ENCODE results near the gene LBX1.

Gene LBX1, protein sequence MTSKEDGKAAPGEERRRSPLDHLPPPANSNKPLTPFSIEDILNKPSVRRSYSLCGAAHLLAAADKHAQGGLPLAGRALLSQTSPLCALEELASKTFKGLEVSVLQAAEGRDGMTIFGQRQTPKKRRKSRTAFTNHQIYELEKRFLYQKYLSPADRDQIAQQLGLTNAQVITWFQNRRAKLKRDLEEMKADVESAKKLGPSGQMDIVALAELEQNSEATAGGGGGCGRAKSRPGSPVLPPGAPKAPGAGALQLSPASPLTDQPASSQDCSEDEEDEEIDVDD

GRCh38 chr10:101229266-101230182 is at the start of gene LBX1:
Gene LBX1, minus strand, starts transcription at chr10:101229463. Its CDS starts 648 bp downstream, at chr10:101228815.
- H3K4me3 ChIP-seq (ENCODE audit: low read depth, low read length) = no peak within 1 kb of the TSS

DNA sequence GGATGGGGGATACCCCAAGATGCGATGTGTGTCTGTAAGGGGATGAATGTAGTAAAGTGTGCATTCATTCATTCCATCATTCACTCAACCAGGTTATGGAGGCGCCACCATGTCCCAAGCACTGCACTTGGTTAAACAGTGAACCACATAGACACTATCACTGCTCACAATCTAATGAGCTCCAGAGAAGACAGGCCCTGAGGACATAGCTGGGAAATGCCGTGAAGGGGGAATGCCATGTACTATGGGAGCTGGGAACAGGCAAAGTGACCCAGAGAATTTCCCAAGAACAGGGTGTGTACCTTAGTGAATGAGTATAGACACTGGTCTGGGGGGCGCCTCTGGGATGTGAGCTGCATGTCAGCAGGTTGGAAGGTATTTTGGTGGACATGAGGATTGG is 44.5 kb upstream of the LBX1 start:
- no peak overlapping the region for H3K4me3 ChIP-seq (ENCODE audit: low read depth, low read length)

- no peak overlapping the region for H3K4me3 ChIP-seq (ENCODE audit: low read depth, low read length)
Observed at GRCh38 chr10:101273330-101273729, 44.1 kb upstream of the LBX1 start.

GRCh38 chr10:101272229-101272868 is 43.1 kb upstream of the LBX1 start:
- no peak overlapping the region for H3K4me3 ChIP-seq (ENCODE audit: low read depth, low read length)

DNA sequence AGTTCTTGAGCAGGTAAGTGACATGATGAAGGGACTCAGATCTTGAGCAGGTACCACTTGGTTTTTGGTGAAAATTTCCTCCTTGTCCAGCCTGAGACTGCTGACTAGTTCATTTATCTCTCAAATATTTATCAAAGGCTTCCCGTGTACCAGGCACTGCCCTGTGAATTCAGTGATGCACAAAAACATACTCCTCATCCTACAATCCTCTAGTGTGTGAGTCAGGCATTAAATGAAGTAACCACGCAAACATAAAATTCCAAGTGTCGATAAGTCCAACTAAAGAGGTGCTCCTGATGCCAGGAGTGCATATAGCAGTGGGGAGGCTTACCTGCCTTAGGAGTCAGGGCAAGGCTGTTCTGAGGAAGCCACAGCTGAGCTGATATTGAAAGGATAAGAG is 41.5 kb upstream of the LBX1 start:
- H3K4me3 ChIP-seq (ENCODE audit: low read depth, low read length) = no peak overlapping the region

GRCh38 chr10:101267776-101268175 is 38.5 kb upstream of the LBX1 start:
- H3K4me3 ChIP-seq (ENCODE audit: low read depth, low read length) = no peak overlapping the region

GRCh38 chr10:101267290-101267680 is 38.0 kb upstream of the LBX1 start:
- no peak overlapping the region for H3K4me3 ChIP-seq (ENCODE audit: low read depth, low read length)

DNA sequence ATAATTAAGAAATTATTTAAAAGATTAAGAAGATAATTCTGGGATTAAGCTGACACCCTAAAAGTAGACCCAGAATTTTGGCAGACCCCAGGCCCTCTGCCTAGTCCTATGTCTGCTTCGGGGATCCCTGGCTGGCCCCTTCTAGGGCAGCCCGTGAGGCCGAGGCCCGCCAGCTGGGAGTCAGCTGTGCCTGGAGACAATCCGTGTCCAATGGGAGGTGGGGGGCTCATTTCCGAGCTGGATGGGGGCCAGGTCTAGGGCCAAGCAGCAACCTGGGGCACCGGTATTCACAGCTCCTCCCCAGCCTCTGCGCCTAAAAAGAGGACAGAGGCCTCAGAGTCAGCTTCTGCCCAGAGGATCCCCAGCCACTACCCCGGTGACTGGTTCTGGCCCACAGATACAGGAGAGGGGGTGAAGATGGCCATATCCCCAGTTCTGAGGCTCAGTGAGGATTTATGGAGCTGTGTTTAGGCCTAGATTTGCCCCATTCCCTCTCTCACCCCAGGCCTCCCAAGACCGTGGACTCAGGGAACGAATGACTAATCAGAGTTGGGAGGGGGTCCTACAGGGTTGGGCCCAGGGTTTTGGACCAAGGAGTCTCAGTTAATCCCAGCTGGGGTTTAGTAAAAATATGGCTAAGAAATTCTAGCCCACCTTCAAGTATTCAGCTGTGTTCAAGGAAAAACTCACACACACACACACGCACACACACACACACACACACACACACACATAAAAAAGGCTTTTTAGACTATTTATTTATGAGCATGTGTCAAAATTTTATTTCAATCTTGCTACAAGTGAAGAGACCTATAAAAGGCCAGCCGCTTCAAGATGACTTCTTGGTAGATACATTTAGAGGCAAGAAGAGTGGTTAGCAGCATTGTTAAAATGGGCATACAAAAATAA is 37.4 kb upstream of the LBX1 start:
- H3K4me3 ChIP-seq (ENCODE audit: low read depth, low read length) = no peak overlapping the region

DNA sequence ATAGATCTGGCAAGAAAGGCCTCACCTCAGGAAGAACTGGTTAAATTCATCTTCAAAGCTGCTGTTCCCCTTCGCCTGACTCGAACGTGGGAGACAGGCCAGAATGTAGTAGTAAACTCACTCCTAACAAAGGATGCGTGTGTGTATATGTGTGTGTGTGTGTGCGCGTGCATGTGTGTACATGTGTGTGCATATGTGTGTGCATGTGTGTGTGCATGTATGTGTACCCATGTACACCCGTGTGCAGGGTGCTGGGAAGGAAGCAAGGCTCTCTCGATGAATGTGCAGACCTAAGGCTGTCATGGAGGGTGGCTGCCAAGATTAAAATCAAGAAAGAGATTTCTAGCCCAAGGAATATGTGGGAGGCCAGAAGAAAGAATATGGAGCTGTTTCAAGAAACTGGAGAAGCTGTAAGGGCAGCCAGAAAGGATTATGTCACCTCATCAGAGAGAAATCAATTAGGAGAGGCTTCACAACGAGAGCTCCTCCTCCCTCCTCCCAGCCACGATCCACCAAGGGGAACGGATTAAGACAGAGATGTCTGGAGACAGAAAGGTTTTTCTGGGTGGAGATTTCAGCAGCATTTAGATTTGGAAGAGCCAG is 34.0 kb upstream of the LBX1 start:
- no peak overlapping the region for H3K4me3 ChIP-seq (ENCODE audit: low read depth, low read length)

GRCh38 chr10:101262147-101262546 is 32.9 kb upstream of the LBX1 start:
- H3K4me3 ChIP-seq (ENCODE audit: low read depth, low read length) = no peak overlapping the region

DNA sequence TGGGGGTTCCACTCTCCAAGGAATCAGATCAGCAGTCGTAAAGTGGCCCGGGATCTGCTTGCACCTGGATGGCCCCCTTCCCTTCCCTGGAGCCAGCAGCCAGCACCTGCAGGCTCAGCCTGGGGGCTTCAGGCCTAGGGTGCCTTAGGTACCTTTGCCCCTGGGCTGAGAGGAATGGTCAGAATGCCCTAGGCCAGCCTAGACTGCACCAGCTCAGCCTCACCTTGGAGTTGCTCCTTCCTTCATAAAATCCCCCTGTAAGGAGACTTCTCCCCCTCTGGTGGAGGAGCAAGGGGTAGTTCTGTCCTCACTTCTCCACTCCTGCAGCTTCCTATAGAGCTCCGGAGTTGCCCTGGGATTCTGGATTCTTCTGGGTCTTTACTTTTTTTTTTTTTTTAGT is 32.4 kb upstream of the LBX1 start:
- no peak overlapping the region for H3K4me3 ChIP-seq (ENCODE audit: low read depth, low read length)

- no peak overlapping the region for H3K4me3 ChIP-seq (ENCODE audit: low read depth, low read length)
Observed at GRCh38 chr10:101260764-101261481, 31.7 kb upstream of the LBX1 start.

DNA sequence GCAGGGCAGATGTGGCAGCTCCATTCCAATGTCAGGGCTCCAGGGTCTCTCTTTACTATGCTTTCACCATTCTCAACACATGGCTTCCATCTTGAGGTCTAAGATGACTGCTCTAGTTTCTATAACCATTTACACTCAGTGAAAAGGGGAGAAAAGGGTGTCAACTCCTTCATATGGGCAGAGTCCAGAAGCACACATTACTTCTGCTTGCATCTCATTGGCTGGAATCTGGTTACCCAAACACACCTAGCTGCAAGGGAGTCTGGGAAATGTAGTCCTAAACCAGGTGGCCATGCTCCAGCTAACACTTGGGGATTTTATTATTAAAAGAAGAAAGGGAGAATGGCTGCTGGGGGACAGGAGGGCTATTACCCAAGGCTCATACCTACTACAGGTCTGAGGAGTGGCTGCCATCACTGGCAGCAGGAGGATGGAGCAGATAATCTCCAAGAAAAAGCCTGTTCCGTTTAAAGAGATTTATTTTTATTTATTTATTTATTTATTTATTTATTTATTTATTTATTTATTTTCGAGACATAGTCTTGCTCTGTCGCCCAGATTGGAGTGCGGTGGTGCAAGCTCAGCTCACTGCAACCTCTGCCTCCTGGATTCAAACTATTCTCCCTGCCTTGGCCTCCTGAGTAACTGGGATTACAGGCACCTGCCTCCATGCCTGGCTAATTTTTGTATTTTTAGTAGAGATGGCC is 29.1 kb upstream of the LBX1 start:
- H3K4me3 ChIP-seq (ENCODE audit: low read depth, low read length) = no peak overlapping the region

DNA sequence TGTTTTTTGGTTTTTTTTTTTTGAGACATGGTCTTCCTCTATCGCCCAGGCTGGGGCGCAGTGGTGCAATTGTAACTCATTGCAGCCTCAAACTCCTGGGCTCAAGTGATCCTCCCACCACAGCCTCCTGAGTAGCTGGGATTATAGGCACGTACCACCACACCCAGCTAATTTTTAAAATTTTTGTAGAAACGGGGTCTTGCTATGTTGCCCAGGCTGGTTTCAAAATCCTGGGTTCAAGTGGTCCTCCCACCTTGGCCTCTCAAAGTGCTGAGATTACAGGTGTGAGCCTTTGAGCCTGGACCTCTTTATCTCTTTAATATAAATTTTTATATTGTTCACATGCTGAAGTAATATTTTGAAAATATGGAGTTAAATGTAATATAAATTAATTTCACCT is 28.2 kb upstream of the LBX1 start:
- no peak overlapping the region for H3K4me3 ChIP-seq (ENCODE audit: low read depth, low read length)

GRCh38 chr10:101257084-101257483 is 27.8 kb upstream of the LBX1 start:
- no peak overlapping the region for H3K4me3 ChIP-seq (ENCODE audit: low read depth, low read length)

DNA sequence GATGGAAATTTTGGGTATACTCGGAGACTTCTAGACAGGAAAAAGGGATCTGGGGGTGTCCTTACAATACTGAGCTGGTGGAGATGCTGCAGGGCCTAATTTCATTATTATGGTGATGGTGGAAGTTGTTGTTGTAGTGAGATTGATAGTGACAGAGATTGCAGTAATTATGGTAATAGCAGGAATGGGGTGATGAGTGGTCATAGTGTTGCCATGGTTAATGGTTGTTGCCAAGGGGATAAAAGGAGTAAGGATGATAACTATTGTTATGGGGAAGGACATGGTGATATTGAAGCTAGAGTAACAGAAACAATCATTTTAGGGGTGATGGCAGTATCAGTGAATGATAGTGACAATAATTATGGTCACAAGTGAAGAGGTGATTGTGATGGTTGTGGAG is 27.1 kb upstream of the LBX1 start:
- H3K4me3 ChIP-seq (ENCODE audit: low read depth, low read length) = no peak overlapping the region

DNA sequence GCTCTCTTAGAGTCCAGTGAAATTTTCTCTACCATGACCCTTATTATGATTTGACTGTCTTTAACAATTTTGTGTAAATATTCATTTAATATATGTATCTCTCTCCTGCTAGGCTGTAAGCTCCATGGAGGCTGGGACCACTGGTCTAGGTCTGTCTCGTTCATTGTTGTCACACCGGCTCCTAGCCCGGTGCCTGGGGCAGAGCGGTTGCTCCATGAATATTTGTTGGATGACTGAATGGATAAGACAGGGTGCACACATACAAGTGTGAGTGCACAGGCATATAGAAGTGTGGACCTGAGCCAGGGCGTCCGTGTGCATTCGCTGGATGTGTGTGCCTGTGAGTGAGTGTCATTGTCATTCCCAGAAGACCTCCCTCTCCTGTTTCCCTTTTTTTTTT is 20.9 kb upstream of the LBX1 start:
- H3K4me3 ChIP-seq (ENCODE audit: low read depth, low read length) = no peak overlapping the region

- H3K4me3 ChIP-seq (ENCODE audit: low read depth, low read length) = no peak overlapping the region
Observed at GRCh38 chr10:101249171-101249581, 19.9 kb upstream of the LBX1 start.

DNA sequence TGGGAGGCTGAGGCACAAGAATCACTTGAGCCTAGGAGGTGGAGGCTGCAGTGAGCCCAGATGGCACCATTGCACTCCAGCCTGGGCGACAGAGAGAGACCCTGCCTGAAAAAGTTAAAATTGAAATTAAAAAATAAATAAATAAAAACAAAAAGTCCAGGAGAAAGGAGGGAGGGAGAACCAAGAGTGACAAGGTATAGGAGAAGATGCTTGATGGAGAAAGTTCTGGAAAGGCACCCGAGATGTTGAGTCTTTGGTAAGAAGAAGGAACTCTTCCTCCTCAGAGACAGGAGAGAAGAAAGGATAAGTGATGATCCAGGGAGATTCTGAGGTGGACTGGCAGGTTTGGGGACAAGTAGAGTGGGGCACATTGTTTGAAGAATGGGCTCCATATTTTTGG is 17.4 kb upstream of the LBX1 start:
- H3K4me3 ChIP-seq (ENCODE audit: low read depth, low read length) = no peak overlapping the region

Data from iPS-11a (cell line).